ENCODE measurements around the gene ARL5C.

GRCh38 chr17:39118674-39119419 is 47.1 kb downstream of the ARL5C start:
- TF ChIP-seq ESRRG (CRISPR knock-in tag; IDR thresholded peaks at IDR 0.05) = no peak
- TF ChIP-seq CSRNP3 (CRISPR knock-in tag; IDR thresholded peaks at IDR 0.05) = no peak
- no peak for TF ChIP-seq CSDC2 (CRISPR knock-in tag; IDR thresholded peaks at IDR 0.05)
- no peak for TF ChIP-seq OSR1 (CRISPR knock-in tag; IDR thresholded peaks at IDR 0.05)
- no peak for TF ChIP-seq PATZ1 (CRISPR knock-in tag; IDR thresholded peaks at IDR 0.05; ENCODE audit: borderline replicate concordance)
